Chondrocyte (in vitro differentiated cells): ENCODE measurements around the gene AUTS2. TPM values are rescaled to one million over a fixed set of nuclear protein-coding genes. Genes with fewer than 3 reads are reported as not detected.
A peak's percentile ranks its signal among the peaks of the same experiment; 100 is the strongest.
"Not testable (repeated sequence)": the region's sequence is repeated elsewhere in the genome, so short reads cannot be mapped to it uniquely, and the experiment has no call there.

ENCODE experiments used
- DNase-seq: peaks from one replicate; pipeline ENCODE4 v3.0.0; 2021; ENCODE audit warnings: mixed read lengths, low spot score
- H3K27ac Mint-ChIP-seq: one replicate; pipeline ENCODE4 v1.8.0; 2021; ENCODE audit warnings: mild to moderate bottlenecking, moderate library complexity, mixed read lengths; ENCODE audit not compliant: unreplicated experiment
- H3K27me3 Mint-ChIP-seq: 2 replicates; pipeline ENCODE4 v1.8.0; 2021; ENCODE audit warnings: low read depth, mixed read lengths
- H3K36me3 Mint-ChIP-seq: 2 replicates; pipeline ENCODE4 v1.8.0; 2021; ENCODE audit warnings: low read depth, mixed read lengths
- H3K4me1 Mint-ChIP-seq: 2 replicates; pipeline ENCODE4 v1.8.0; 2021; ENCODE audit warnings: low read depth, mild to moderate bottlenecking, mixed read lengths
- H3K4me3 Mint-ChIP-seq: one replicate; pipeline ENCODE4 v1.8.0; 2021; ENCODE audit warnings: mild to moderate bottlenecking, moderate library complexity, mixed read lengths; ENCODE audit not compliant: unreplicated experiment
- H3K9me3 Mint-ChIP-seq: 2 replicates; pipeline ENCODE4 v1.8.0; 2021; ENCODE audit warnings: low read depth, mixed read lengths
- CTCF ChIP-seq: fragments of 200-600 bp; sonication (generic); IDR thresholded peaks from 2 replicates; pipeline ENCODE4 v1.5.0; 2021; ENCODE audit warnings: antibody characterized with exemption, mild to moderate bottlenecking, moderate library complexity
- total RNA-seq: library from RNA; stranded (reverse); gene quantifications from 3 replicates; pipeline ENCODE4 v1.2.1, GENCODE V29; 2021

AUTS2 gene
- total RNA-seq, 1 donor from 2014 or later, result 31.5 TPM

- H3K9me3 Mint-ChIP-seq, result peaks cover 10% of the 10 kb centered on the region
- peaks cover 19% of the 10 kb centered on the region for H3K27me3 Mint-ChIP-seq
- TF ChIP-seq CTCF, result no peak
- H3K27ac Mint-ChIP-seq, result no peak overlapping the region
- peaks cover 3% of the 10 kb centered on the region for H3K36me3 Mint-ChIP-seq
- no peak overlapping the region for H3K4me3 Mint-ChIP-seq
- no peak for DNase-seq
- H3K4me1 Mint-ChIP-seq, result no peaks in the 10 kb centered on the region
These were observed 1209.4 kb downstream of the AUTS2 start for GRCh38 chr7:70807650-70808049.

GRCh38 chr7:70808876-70809275 is 1210.6 kb downstream of the AUTS2 start:
- TF ChIP-seq CTCF, result no peak
- H3K4me1 Mint-ChIP-seq, result no peaks in the 10 kb centered on the region
- no peak overlapping the region for H3K27ac Mint-ChIP-seq

GRCh38 chr7:70810558-70811139 is 1212.4 kb downstream of the AUTS2 start:
- H3K36me3 Mint-ChIP-seq, result no peaks in the 10 kb centered on the region
- H3K27ac Mint-ChIP-seq, result no peak overlapping the region
- no peak overlapping the region for H3K4me3 Mint-ChIP-seq
- peaks cover 39% of the 10 kb centered on the region for H3K27me3 Mint-ChIP-seq
- H3K9me3 Mint-ChIP-seq, result no peaks in the 10 kb centered on the region
- DNase-seq, result no peak
- H3K4me1 Mint-ChIP-seq, result no peaks in the 10 kb centered on the region
- no peak for TF ChIP-seq CTCF

More at GRCh38 chr7:70808876-70809275, 1210.6 kb downstream of the AUTS2 start:
- Mint-ChIP-seq H3K4me3 (no peak overlapping the region), H3K36me3 (no peaks in the 10 kb centered on the region), H3K27me3 (peaks cover 26% of the 10 kb centered on the region), H3K9me3 (no peaks in the 10 kb centered on the region)
- no peak for DNase-seq

GRCh38 chr7:70812511-70812910 is 1214.2 kb downstream of the AUTS2 start:
- H3K9me3 Mint-ChIP-seq, result peaks cover 2% of the 10 kb centered on the region
- H3K36me3 Mint-ChIP-seq, result no peaks in the 10 kb centered on the region
- no peak overlapping the region for H3K27ac Mint-ChIP-seq
- no peaks in the 10 kb centered on the region for H3K4me1 Mint-ChIP-seq
- peaks cover 43% of the 10 kb centered on the region for H3K27me3 Mint-ChIP-seq
- peak; percentile 63 for TF ChIP-seq CTCF
- H3K4me3 Mint-ChIP-seq, result no peak overlapping the region
- DNase-seq, result no peak

- H3K9me3 Mint-ChIP-seq, DNase-seq, H3K4me3 Mint-ChIP-seq, H3K4me1 Mint-ChIP-seq, H3K36me3 Mint-ChIP-seq, H3K27ac Mint-ChIP-seq: not testable (repeated sequence)
- H3K27me3 Mint-ChIP-seq, result peaks cover 33% of the 10 kb centered on the region
These were observed 1224.2 kb downstream of the AUTS2 start for GRCh38 chr7:70822490-70822889.
